Skin of body (tissue), 2 donors: ENCODE results near the gene CARHSP1. TPM values are rescaled to one million over a fixed set of nuclear protein-coding genes. Genes with fewer than 3 reads are reported as not detected.
"Not testable (repeated sequence)": the region's sequence is repeated elsewhere in the genome, so short reads cannot be mapped to it uniquely, and the experiment has no call there.

Source experiments
- DNase-seq: peaks from one replicate; lab custom pipeline; 2025; lab: John Stamatoyannopoulos, UW
- total RNA-seq: library from RNA; depleted of rRNA; stranded (reverse); fragments of >200 nt; gene quantifications from one replicate; pipeline ENCODE4 v1.2.3, GENCODE V29; 2014

Gene CARHSP1
- total RNA-seq, 1 donor from 2014 or later = 34.9 TPM

GRCh38 chr16:8855051-8855786 is 13.6 kb downstream of the CARHSP1 start:
- DNase-seq = no peak

GRCh38 chr16:8854298-8854948 is 14.4 kb downstream of the CARHSP1 start:
- DNase-seq = no peak

GRCh38 chr16:8853611-8854010 is 15.2 kb downstream of the CARHSP1 start:
- DNase-seq = no peak

GRCh38 chr16:8853150-8853549 is 15.7 kb downstream of the CARHSP1 start:
- DNase-seq = no peak

- no peak for DNase-seq
Measured at GRCh38 chr16:8852534-8852933, 16.3 kb downstream of the CARHSP1 start.

- DNase-seq = no peak
Measured at GRCh38 chr16:8851761-8852403, 16.9 kb downstream of the CARHSP1 start.

- no peak for DNase-seq
Measured at GRCh38 chr16:8850279-8850885, 18.4 kb downstream of the CARHSP1 start.

GRCh38 chr16:8849411-8850011 is 19.3 kb downstream of the CARHSP1 start:
- no peak for DNase-seq

- no peak for DNase-seq
Measured at GRCh38 chr16:8848939-8849391, 19.8 kb downstream of the CARHSP1 start.

- no peak for DNase-seq
Measured at GRCh38 chr16:8848231-8848938, 20.4 kb downstream of the CARHSP1 start.

GRCh38 chr16:8847623-8848022 is 21.2 kb downstream of the CARHSP1 start:
- DNase-seq = no peak

GRCh38 chr16:8847145-8847544 is 21.7 kb downstream of the CARHSP1 start:
- DNase-seq = no peak

GRCh38 chr16:8846401-8846932 is 22.3 kb downstream of the CARHSP1 start:
- DNase-seq = no peak

GRCh38 chr16:8845699-8846298 is 23.0 kb downstream of the CARHSP1 start:
- no peak for DNase-seq

GRCh38 chr16:8843296-8843695 is 25.5 kb downstream of the CARHSP1 start:
- DNase-seq = not testable (repeated sequence)

- not testable (repeated sequence) for DNase-seq
Measured at GRCh38 chr16:8842016-8842415, 26.8 kb downstream of the CARHSP1 start.

GRCh38 chr16:8837594-8837993 is 31.2 kb downstream of the CARHSP1 start:
- DNase-seq = not testable (repeated sequence)

- not testable (repeated sequence) for DNase-seq
Measured at GRCh38 chr16:8836797-8837196, 32.0 kb downstream of the CARHSP1 start.

- DNase-seq = no peak
Measured at GRCh38 chr16:8832717-8833105, 36.1 kb downstream of the CARHSP1 start.
